Activated CD4-positive, alpha-beta T cell treated with anti-CD3 and anti-CD28 coated beads, Interleukin-2, amount 10 ng/mL, durations not matched to agents 7 days and 5 days (primary cell): Measurements from ENCODE around the gene DYNLT1. TPM values are rescaled to one million over a fixed set of nuclear protein-coding genes. Genes with fewer than 3 reads are reported as not detected.
"Not testable (repeated sequence)": the region's sequence is repeated elsewhere in the genome, so short reads cannot be mapped to it uniquely, and the experiment has no call there.

ENCODE experiments used
- CTCF ChIA-PET: fragments of 350-600 bp; sonication (Branson Sonifier 250); formaldehyde crosslinking; loops from one replicate; lab custom pipeline; 2021; ENCODE audit warnings: antibody characterized with exemption; lab: Charles Lee
- POLR2A ChIA-PET: fragments of 350-600 bp; sonication (Branson Sonifier 250); formaldehyde crosslinking; loops from one replicate; lab custom pipeline; 2021; ENCODE audit warnings: antibody characterized with exemption; lab: Charles Lee
- DNase-seq: peaks from one replicate; pipeline ENCODE4 v3.0.0-alpha.2; 2020
- H3K27ac Mint-ChIP-seq: one replicate; pipeline ENCODE4 v1.8.0; 2021; ENCODE audit warnings: mild to moderate bottlenecking, moderate library complexity, mixed read lengths
- H3K27me3 Mint-ChIP-seq: one replicate; pipeline ENCODE4 v1.8.0; 2021; ENCODE audit warnings: mixed read lengths
- H3K36me3 Mint-ChIP-seq: one replicate; pipeline ENCODE4 v1.8.0; 2021; ENCODE audit warnings: low read depth, mixed read lengths
- H3K4me1 Mint-ChIP-seq: one replicate; pipeline ENCODE4 v1.8.0; 2021; ENCODE audit warnings: mixed read lengths
- H3K4me3 Mint-ChIP-seq: one replicate; pipeline ENCODE4 v1.8.0; 2021; ENCODE audit warnings: mild to moderate bottlenecking, moderate library complexity, mixed read lengths
- H3K9me3 Mint-ChIP-seq: one replicate; pipeline ENCODE4 v1.8.0; 2021; ENCODE audit warnings: mixed read lengths
- total RNA-seq, 2 experiments: library from RNA; stranded (reverse); gene quantifications; one replicate each; pipeline ENCODE4 v1.2.3, GENCODE V29; 2021

The DYNLT1 gene
- total RNA-seq, 2 experiments from 2014 or later: 81.4 to 102 TPM

GRCh38 chr6:158634695-158635426, 9.7 kb downstream of the DYNLT1 start:
- ChIA-PET POLR2A (interaction anchor here (0.9 to 1.0 kb wide), 2 partner anchors 10 to 27 kb away, joined by 3 read pairs; partner anchors contain the start of gene DYNLT1), CTCF (interaction anchor here (1.1 kb wide), 1 partner anchor 21 kb away, joined by 4 read pairs; no protein-coding TSS in a partner anchor)
- Mint-ChIP-seq H3K9me3 (no peaks in the 10 kb centered on the region), H3K27ac (peak overlapping the region; percentile 83), H3K4me3 (no peak overlapping the region), H3K27me3 (no peaks in the 10 kb centered on the region), H3K36me3 (peaks cover 68% of the 10 kb centered on the region), H3K4me1 (peaks cover 70% of the 10 kb centered on the region)
- DNase-seq: no peak

- DNase-seq: no peak
- H3K27me3 Mint-ChIP-seq: no peaks in the 10 kb centered on the region
- H3K27ac Mint-ChIP-seq: no peak overlapping the region
- POLR2A ChIA-PET: no interaction called here
- H3K4me3 Mint-ChIP-seq: no peak overlapping the region
- peaks cover 64% of the 10 kb centered on the region for H3K4me1 Mint-ChIP-seq
- H3K36me3 Mint-ChIP-seq: peaks cover 67% of the 10 kb centered on the region
- no peaks in the 10 kb centered on the region for H3K9me3 Mint-ChIP-seq
- CTCF ChIA-PET: interaction anchor here (0.5 kb wide), 1 partner anchor 1664 kb away, joined by 3 read pairs; no protein-coding TSS in a partner anchor
Observed at GRCh38 chr6:158633127-158633526, 11.4 kb downstream of the DYNLT1 start.

- Mint-ChIP-seq H3K36me3 (peaks cover 70% of the 10 kb centered on the region), H3K27ac (peak overlapping the region; percentile 82), H3K4me1 (peaks cover 68% of the 10 kb centered on the region)
- DNase-seq, H3K9me3 Mint-ChIP-seq, H3K27me3 Mint-ChIP-seq, POLR2A ChIA-PET, H3K4me3 Mint-ChIP-seq: not testable (repeated sequence)
- CTCF ChIA-PET: interaction anchor here (0.5 kb wide), 1 partner anchor 1663 kb away, joined by 3 read pairs; no protein-coding TSS in a partner anchor
Observed at GRCh38 chr6:158632538-158633119, 11.9 kb downstream of the DYNLT1 start.

- ChIA-PET CTCF (interaction anchor here (0.5 to 1.4 kb wide), 3 partner anchors 11 to 423 kb away, joined by 3 to 5 read pairs (median 4); no protein-coding TSS in a partner anchor), POLR2A (no interaction called here)
- DNase-seq: no peak
- H3K36me3 Mint-ChIP-seq: peaks cover 70% of the 10 kb centered on the region
- peak overlapping the region; percentile 82 for H3K27ac Mint-ChIP-seq
- H3K4me1 Mint-ChIP-seq: peaks cover 64% of the 10 kb centered on the region
- H3K4me3 Mint-ChIP-seq: no peak overlapping the region
- no peaks in the 10 kb centered on the region for H3K27me3 Mint-ChIP-seq
- H3K9me3 Mint-ChIP-seq: no peaks in the 10 kb centered on the region
Observed at GRCh38 chr6:158631678-158632537, 12.6 kb downstream of the DYNLT1 start.

- DNase-seq: no peak
- Mint-ChIP-seq H3K27ac (peak overlapping the region; percentile 82), H3K4me1 (peaks cover 58% of the 10 kb centered on the region), H3K36me3 (peaks cover 70% of the 10 kb centered on the region), H3K27me3 (no peaks in the 10 kb centered on the region), H3K4me3 (no peak overlapping the region), H3K9me3 (no peaks in the 10 kb centered on the region)
- ChIA-PET CTCF (interaction anchor here (0.8 to 1.4 kb wide), 2 partner anchors 9 to 10 kb away, joined by 4 read pairs; no protein-coding TSS in a partner anchor), POLR2A (no interaction called here)
Observed at GRCh38 chr6:158630938-158631616, 13.5 kb downstream of the DYNLT1 start.

- Mint-ChIP-seq H3K4me1 (peaks cover 46% of the 10 kb centered on the region), H3K27ac (peak overlapping the region; percentile 68), H3K4me3 (no peak overlapping the region), H3K36me3 (peaks cover 66% of the 10 kb centered on the region), H3K9me3 (no peaks in the 10 kb centered on the region), H3K27me3 (no peaks in the 10 kb centered on the region)
- DNase-seq: peak; percentile 32
- ChIA-PET CTCF (interaction anchor here (0.7 to 1.9 kb wide), 3 partner anchors 12 to 59 kb away, joined by 3 to 4 read pairs (median 4); partner anchors contain the start of gene DYNLT1), POLR2A (no interaction called here)
Observed at GRCh38 chr6:158629367-158630221, 14.9 kb downstream of the DYNLT1 start.

- no peak for DNase-seq
- POLR2A ChIA-PET: no interaction called here
- CTCF ChIA-PET: interaction anchor here (0.7 to 1.9 kb wide), 3 partner anchors 13 to 58 kb away, joined by 3 to 4 read pairs (median 4); partner anchors contain the start of gene DYNLT1
- Mint-ChIP-seq H3K4me1 (peaks cover 43% of the 10 kb centered on the region), H3K27me3 (no peaks in the 10 kb centered on the region), H3K27ac (no peak overlapping the region), H3K9me3 (no peaks in the 10 kb centered on the region), H3K36me3 (peaks cover 65% of the 10 kb centered on the region), H3K4me3 (no peak overlapping the region)
Observed at GRCh38 chr6:158628542-158628941, 16.0 kb downstream of the DYNLT1 start.

- H3K4me3 Mint-ChIP-seq: no peak overlapping the region
- POLR2A ChIA-PET: no interaction called here
- DNase-seq: no peak
Observed at GRCh38 chr6:158627940-158628211, 16.7 kb downstream of the DYNLT1 start.

DNA sequence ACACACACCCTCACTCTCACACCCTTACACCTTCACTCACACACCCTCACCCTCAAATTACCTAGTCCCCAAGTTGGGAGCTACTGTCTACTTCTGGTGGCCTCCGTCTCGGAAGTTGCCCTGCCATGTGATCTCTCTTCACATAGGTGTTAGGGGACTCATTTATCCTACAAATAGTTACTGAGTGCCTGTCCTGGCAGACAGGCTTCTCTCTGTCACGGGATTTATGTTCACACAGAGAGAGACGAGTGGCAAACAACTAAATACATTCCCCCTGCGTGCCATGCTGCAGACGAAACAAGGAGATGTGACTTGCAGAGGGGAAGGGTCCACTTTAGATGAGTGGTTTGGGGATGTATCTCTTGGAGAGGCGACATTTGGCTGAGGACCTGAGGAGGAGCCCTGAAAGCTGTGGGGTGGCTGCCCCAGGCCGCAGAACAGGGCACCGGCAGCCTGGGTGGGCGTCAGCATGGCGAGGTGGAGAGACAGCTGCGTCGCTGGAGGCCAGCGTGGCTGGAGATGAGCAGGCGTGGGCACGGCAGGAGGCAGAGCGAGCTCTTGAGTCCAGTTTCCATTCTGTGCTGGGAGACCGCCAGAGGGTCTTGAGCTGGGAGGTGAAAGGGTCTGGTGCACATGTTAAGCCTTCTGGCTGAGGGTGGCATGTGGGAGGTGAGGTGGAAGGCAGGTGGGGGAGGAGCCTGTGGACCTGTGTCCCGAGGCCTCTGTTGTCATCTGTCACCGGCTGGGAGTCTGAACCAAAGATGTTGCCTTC, 17.2 kb downstream of the DYNLT1 start:
- peaks cover 38% of the 10 kb centered on the region for H3K4me1 Mint-ChIP-seq
- peak overlapping the region; percentile 67 for H3K27ac Mint-ChIP-seq
- DNase-seq: no peak
- no peaks in the 10 kb centered on the region for H3K9me3 Mint-ChIP-seq
- CTCF ChIA-PET: interaction anchor here (1.5 to 1.9 kb wide), 2 partner anchors 14 to 17 kb away, joined by 4 read pairs; partner anchors contain the start of gene DYNLT1
- POLR2A ChIA-PET: no interaction called here
- H3K4me3 Mint-ChIP-seq: no peak overlapping the region
- no peaks in the 10 kb centered on the region for H3K27me3 Mint-ChIP-seq
- peaks cover 65% of the 10 kb centered on the region for H3K36me3 Mint-ChIP-seq

More at GRCh38 chr6:158627940-158628211, 16.7 kb downstream of the DYNLT1 start:
- CTCF ChIA-PET: interaction anchor here (1.5 to 1.9 kb wide), 2 partner anchors 14 to 17 kb away, joined by 4 read pairs; partner anchors contain the start of gene DYNLT1
- Mint-ChIP-seq H3K9me3 (no peaks in the 10 kb centered on the region), H3K36me3 (peaks cover 65% of the 10 kb centered on the region), H3K27me3 (no peaks in the 10 kb centered on the region), H3K27ac (peak overlapping the region; percentile 67), H3K4me1 (peaks cover 40% of the 10 kb centered on the region)

DNA sequence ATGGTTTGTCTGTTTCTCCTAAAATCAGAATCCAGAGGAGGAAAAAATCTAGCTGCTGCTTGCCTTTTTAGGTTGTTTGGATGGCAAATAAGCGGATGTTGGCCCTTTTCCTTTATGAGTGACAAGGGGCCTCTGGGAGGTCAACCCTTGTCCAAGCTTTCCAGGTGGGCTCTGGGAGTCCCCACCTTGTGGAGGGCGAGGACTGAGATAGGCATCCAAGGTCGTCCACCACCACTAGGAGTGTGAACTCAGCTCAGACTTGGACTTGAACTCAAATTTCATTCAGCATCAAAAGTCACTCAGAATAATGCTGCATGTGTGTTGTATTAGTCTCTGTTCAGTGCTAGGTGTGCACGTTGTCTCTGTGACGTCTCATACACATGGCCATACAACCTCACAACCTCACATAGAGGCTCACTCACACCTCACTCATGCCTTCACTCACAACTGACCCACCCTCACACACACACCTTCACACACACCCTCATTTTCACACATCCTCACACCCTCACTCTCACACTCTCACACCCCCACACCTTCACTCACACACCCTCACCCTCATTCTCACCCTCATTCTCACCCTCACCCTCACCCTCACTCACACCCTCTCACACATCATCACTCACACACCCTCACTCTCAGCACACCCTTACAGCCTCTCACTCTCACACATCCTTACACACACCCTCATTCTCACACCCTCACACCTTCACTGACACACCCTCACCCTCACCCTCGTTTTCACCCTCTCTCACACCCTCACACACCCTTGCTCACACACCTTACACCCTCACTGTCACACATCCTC, 18.0 kb downstream of the DYNLT1 start:
- no peaks in the 10 kb centered on the region for H3K27me3 Mint-ChIP-seq
- H3K36me3 Mint-ChIP-seq: peaks cover 60% of the 10 kb centered on the region
- peaks cover 30% of the 10 kb centered on the region for H3K4me1 Mint-ChIP-seq
- CTCF ChIA-PET: no interaction called here
- no peaks in the 10 kb centered on the region for H3K9me3 Mint-ChIP-seq
- H3K4me3 Mint-ChIP-seq: no peak overlapping the region
- peak overlapping the region; percentile 31 for H3K27ac Mint-ChIP-seq
- POLR2A ChIA-PET: no interaction called here
- DNase-seq: no peak
